Right lobe of liver (tissue), 4 donors: ENCODE results near the gene NAXD.

Experiments
- POLR2A ChIP-seq: fragments of 450-650 bp; IDR thresholded peaks from one replicate; pipeline ENCODE4 v1.6.1; 2017; ENCODE audit warnings: antibody characterized with exemption, mild to moderate bottlenecking
- TF ChIP-seq, protein P1 (sequence below), 4 donors: fragments of 200-600 bp in 3 of 4; fragments of 450-650 bp in 1 of 4; IDR thresholded peaks; one replicate each; pipeline versions ENCODE4 v1.5.1 to v1.8.0; 2016 to 2022; ENCODE audit warnings: antibody characterized with exemption in 4 of 4, mild to moderate bottlenecking in 2 of 4
- donor health status: DM: no; HTN: no; CAD: no.
- donor health status: DM: no; HTN: no; CAD: no.
- donor health status: DM: no; HTN: yes; CAD: no.

- TF ChIP-seq, protein P1, sequence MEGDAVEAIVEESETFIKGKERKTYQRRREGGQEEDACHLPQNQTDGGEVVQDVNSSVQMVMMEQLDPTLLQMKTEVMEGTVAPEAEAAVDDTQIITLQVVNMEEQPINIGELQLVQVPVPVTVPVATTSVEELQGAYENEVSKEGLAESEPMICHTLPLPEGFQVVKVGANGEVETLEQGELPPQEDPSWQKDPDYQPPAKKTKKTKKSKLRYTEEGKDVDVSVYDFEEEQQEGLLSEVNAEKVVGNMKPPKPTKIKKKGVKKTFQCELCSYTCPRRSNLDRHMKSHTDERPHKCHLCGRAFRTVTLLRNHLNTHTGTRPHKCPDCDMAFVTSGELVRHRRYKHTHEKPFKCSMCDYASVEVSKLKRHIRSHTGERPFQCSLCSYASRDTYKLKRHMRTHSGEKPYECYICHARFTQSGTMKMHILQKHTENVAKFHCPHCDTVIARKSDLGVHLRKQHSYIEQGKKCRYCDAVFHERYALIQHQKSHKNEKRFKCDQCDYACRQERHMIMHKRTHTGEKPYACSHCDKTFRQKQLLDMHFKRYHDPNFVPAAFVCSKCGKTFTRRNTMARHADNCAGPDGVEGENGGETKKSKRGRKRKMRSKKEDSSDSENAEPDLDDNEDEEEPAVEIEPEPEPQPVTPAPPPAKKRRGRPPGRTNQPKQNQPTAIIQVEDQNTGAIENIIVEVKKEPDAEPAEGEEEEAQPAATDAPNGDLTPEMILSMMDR (IDR thresholded peaks at IDR 0.05): no peak
- TF ChIP-seq POLR2A: no peak
Measured at GRCh38 chr13:110681868-110682550, 66.7 kb downstream of the NAXD start.
